Left lung (tissue), 10 donors: ENCODE results near the gene DMGDH. TPM values are rescaled to one million over a fixed set of nuclear protein-coding genes. Genes with fewer than 3 reads are reported as not detected.

Experiments used
- ATAC-seq: fragments of 200-7000 bp; cut with Tn5 transposase; one replicate; pipeline ENCODE4 v1.9.1; 2020; ENCODE audit warnings: moderate library complexity
- DNase-seq, 4 donors: peaks; one replicate each; pipeline ENCODE4 v3.0.0-alpha.2; 2013 to 2020
- H3K27ac ChIP-seq, 2 donors: fragments of 200-600 bp; sonication (generic) in 1 of 2; one replicate each; pipeline versions ENCODE4 v1.5.0 to v1.8.0; 2020 to 2021
- H3K27me3 ChIP-seq, 2 donors: fragments of 200-600 bp; sonication (generic) in 1 of 2; one replicate each; pipeline versions ENCODE4 v1.5.0 to v1.8.0; 2020 to 2021
- H3K36me3 ChIP-seq, 2 donors: fragments of 200-600 bp; sonication (generic) in 1 of 2; one replicate each; pipeline versions ENCODE4 v1.5.0 to v1.8.0; 2020 to 2021
- H3K4me1 ChIP-seq, 2 donors: fragments of 200-600 bp; one replicate each; pipeline ENCODE4 v1.8.0; 2021
- H3K4me3 ChIP-seq, 2 donors: fragments of 200-600 bp; sonication (generic) in 1 of 2; one replicate each; pipeline versions ENCODE4 v1.5.0 to v1.8.0; 2020 to 2021; ENCODE audit warnings: mild to moderate bottlenecking in 1 of 2
- H3K9me3 ChIP-seq, 2 donors: fragments of 200-600 bp; sonication (generic) in 1 of 2; one replicate each; pipeline versions ENCODE4 v1.5.0 to v1.8.0; 2020 to 2021
- CTCF ChIP-seq, 2 donors: fragments of 200-600 bp; sonication (generic) in 1 of 2; IDR thresholded peaks; one replicate each; pipeline versions ENCODE4 v1.5.0 to v1.8.0; 2021; ENCODE audit warnings: antibody characterized with exemption in 2 of 2
- intact Hi-C, 2 donors: fragments of 100-400 bp; cut with DNase I; formaldehyde crosslinking; loops; one replicate each; pipeline versions ENCODE4 v1.11.2 to v1.14.2; 2022
- polyA plus RNA-seq, 6 donors: library from polyadenylated mRNA; unstranded; fragments of 120-200 nt; gene quantifications; one replicate each; pipeline ENCODE4 v1.2.1, GENCODE V29; 2013; ENCODE audit not compliant: insufficient read length in 6 of 6
- total RNA-seq, 2 donors: library from RNA; stranded (reverse); fragmentation: NEBNext Ultra II Directional; extraction: Animal tissue kit (Norgen Biotek cat#: 25700); gene quantifications; one replicate each; pipeline ENCODE4 v1.2.1, GENCODE V29; 2021
- donor health status: DM: no; HTN: yes; CAD: no.
- donor health status: DM: no; HTN: no; CAD: no.

DMGDH gene
- total and polyA plus RNA-seq, 8 donors, result 0.90 to 3.1 (median 1.5) TPM

- intact Hi-C loops, result no loop called here
- no peak for ATAC-seq
Measured at GRCh38 chr5:79080804-79081203, 11.3 kb upstream of the DMGDH start.

GRCh38 chr5:79077680-79078365 lies 8.3 kb upstream of the DMGDH start:
- no peak for DNase-seq
- ATAC-seq, result no peak
- intact Hi-C loops, result no loop called here

More at GRCh38 chr5:79080804-79081203, 11.3 kb upstream of the DMGDH start:
- Histone ChIP-seq H3K9me3 (no peaks in the 10 kb centered on the region), H3K4me3 (no peak overlapping the region), H3K4me1 (no peaks in the 10 kb centered on the region), H3K27ac (no peak overlapping the region), H3K27me3 (no peaks in the 10 kb centered on the region), H3K36me3 (no peaks in the 10 kb centered on the region)
- no peak for TF ChIP-seq CTCF (IDR thresholded peaks at IDR 0.05)
- no peak for DNase-seq

GRCh38 chr5:79076819-79077218 lies 7.3 kb upstream of the DMGDH start:
- no peak for DNase-seq
- intact Hi-C loops, result no loop called here
- TF ChIP-seq CTCF (IDR thresholded peaks at IDR 0.05), result no peak

More at GRCh38 chr5:79077680-79078365, 8.3 kb upstream of the DMGDH start:
- Histone ChIP-seq H3K9me3 (peaks cover 0 to 5% of the 10 kb centered on the region in 2 donors), H3K27ac (no peak overlapping the region), H3K4me1 (no peaks in the 10 kb centered on the region), H3K27me3 (no peaks in the 10 kb centered on the region), H3K4me3 (no peak overlapping the region), H3K36me3 (no peaks in the 10 kb centered on the region)
- TF ChIP-seq CTCF (IDR thresholded peaks at IDR 0.05), result no peak

GRCh38 chr5:79075646-79076426 lies 6.4 kb upstream of the DMGDH start:
- Histone ChIP-seq H3K9me3 (peaks cover 0 to 5% of the 10 kb centered on the region in 2 donors), H3K4me1 (no peaks in the 10 kb centered on the region), H3K27ac (no peak overlapping the region), H3K36me3 (no peaks in the 10 kb centered on the region), H3K4me3 (no peak overlapping the region), H3K27me3 (no peaks in the 10 kb centered on the region)
- no peak for TF ChIP-seq CTCF (IDR thresholded peaks at IDR 0.05)
- intact Hi-C loops, result no loop called here
- no peak for DNase-seq
- ATAC-seq, result no peak

More at GRCh38 chr5:79076819-79077218, 7.3 kb upstream of the DMGDH start:
- Histone ChIP-seq H3K27me3 (no peaks in the 10 kb centered on the region), H3K4me3 (no peak overlapping the region), H3K9me3 (peaks cover 0 to 5% of the 10 kb centered on the region in 2 donors), H3K36me3 (no peaks in the 10 kb centered on the region), H3K4me1 (no peaks in the 10 kb centered on the region), H3K27ac (no peak overlapping the region)
- no peak for ATAC-seq

- H3K27me3 ChIP-seq, result peaks cover 0 to 9% of the 10 kb centered on the region in 2 donors
- no peaks in the 10 kb centered on the region for H3K4me1 ChIP-seq
- intact Hi-C loops, result no loop called here
- no peak for DNase-seq
- peaks cover 0 to 5% of the 10 kb centered on the region in 2 donors for H3K9me3 ChIP-seq
- H3K36me3 ChIP-seq, result no peaks in the 10 kb centered on the region
- no peak for TF ChIP-seq CTCF (IDR thresholded peaks at IDR 0.05)
- no peak for ATAC-seq
- no peak overlapping the region for H3K4me3 ChIP-seq
- H3K27ac ChIP-seq, result no peak overlapping the region
Measured at GRCh38 chr5:79074641-79075040, 5.2 kb upstream of the DMGDH start.
